ENCODE results near the gene ACRV1.
"Not testable (repeated sequence)": the region's sequence is repeated elsewhere in the genome, so short reads cannot be mapped to it uniquely, and the experiment has no call there.

Gene ACRV1

DNA sequence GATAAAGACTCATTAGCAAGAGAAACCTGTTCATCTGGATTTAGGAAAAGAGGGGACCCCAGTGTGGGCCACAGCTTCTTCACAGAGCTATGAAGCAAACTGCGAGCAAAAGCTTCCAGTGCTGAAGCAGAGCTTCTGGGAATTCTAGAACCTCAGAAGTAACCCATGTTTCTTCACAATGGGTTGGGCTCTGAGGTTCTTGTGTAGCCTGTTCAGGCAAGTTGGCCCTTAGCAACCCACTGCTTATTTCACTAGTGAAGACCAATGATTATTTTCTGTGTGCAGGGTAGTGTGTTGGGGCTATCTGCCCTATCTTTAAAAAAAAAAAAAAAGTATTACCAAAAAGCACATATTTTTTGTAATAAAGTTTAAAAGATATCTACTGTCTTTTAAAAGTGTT, at the start of gene ACRV1:
ACRV1 (minus strand) TSS at position 101 of the 400 bp plus-strand sequence; CDS start at position 34, 67 bp downstream.
- Histone ChIP-seq H3K9me3 (ENCODE audit: severe bottlenecking) (no peaks in the 10 kb centered on the region), H3K27ac (no peak within 1 kb of the TSS), H3K27me3 (ENCODE audit: insufficient read depth, low read depth, severe bottlenecking) (no peaks in the 10 kb centered on the region), H3K4me3 (ENCODE audit: low read depth, low read length) (no peak within 1 kb of the TSS), H3K36me3 (peaks cover 38% of the 10 kb centered on the region)
- DNase-seq: no peak
- TF ChIP-seq, protein P1, sequence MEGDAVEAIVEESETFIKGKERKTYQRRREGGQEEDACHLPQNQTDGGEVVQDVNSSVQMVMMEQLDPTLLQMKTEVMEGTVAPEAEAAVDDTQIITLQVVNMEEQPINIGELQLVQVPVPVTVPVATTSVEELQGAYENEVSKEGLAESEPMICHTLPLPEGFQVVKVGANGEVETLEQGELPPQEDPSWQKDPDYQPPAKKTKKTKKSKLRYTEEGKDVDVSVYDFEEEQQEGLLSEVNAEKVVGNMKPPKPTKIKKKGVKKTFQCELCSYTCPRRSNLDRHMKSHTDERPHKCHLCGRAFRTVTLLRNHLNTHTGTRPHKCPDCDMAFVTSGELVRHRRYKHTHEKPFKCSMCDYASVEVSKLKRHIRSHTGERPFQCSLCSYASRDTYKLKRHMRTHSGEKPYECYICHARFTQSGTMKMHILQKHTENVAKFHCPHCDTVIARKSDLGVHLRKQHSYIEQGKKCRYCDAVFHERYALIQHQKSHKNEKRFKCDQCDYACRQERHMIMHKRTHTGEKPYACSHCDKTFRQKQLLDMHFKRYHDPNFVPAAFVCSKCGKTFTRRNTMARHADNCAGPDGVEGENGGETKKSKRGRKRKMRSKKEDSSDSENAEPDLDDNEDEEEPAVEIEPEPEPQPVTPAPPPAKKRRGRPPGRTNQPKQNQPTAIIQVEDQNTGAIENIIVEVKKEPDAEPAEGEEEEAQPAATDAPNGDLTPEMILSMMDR (IDR thresholded peaks at IDR 0.05; ENCODE audit: low read depth, low read length): no peak

DNA sequence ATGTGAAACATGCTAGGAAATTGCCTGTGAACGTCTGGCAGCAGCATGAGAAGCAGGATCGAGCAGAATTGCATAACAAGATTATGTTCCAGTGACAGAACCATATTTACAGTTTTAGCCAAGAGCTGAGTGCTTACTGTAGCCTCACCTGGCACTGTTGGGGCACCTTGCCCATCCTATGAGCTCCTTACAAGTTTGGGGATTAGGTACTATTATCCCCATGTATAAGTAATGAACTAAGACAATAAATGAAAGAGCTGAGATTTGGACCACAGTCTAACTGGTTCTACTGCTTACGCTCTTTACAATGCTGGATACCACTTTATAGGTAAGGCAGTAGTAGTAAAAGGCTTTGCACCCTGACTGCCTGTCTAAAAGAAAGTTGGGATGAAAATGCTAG, 48.3 kb upstream of the ACRV1 start:
- H3K4me3 ChIP-seq (ENCODE audit: low read depth, low read length): no peak overlapping the region
- H3K9me3 ChIP-seq (ENCODE audit: severe bottlenecking): no peaks in the 10 kb centered on the region
- no peaks in the 10 kb centered on the region for H3K36me3 ChIP-seq
- H3K27ac ChIP-seq: no peak overlapping the region
- DNase-seq: no peak
- H3K27me3 ChIP-seq (ENCODE audit: insufficient read depth, low read depth, severe bottlenecking): peaks cover 46% of the 10 kb centered on the region
- TF ChIP-seq, protein P1 (IDR thresholded peaks at IDR 0.05; ENCODE audit: low read depth, low read length): no peak

GRCh38 chr11:125724125-125724524, 43.5 kb upstream of the ACRV1 start:
- DNase-seq: no peak
- Histone ChIP-seq H3K27ac (no peak overlapping the region), H3K27me3 (ENCODE audit: insufficient read depth, low read depth, severe bottlenecking) (peaks cover 11% of the 10 kb centered on the region), H3K36me3 (no peaks in the 10 kb centered on the region), H3K9me3 (ENCODE audit: severe bottlenecking) (no peaks in the 10 kb centered on the region), H3K4me3 (ENCODE audit: low read depth, low read length) (no peak overlapping the region)
- TF ChIP-seq, protein P1 (IDR thresholded peaks at IDR 0.05; ENCODE audit: low read depth, low read length): peak; percentile 36; the same call in 1 of the 2 replicates

DNA sequence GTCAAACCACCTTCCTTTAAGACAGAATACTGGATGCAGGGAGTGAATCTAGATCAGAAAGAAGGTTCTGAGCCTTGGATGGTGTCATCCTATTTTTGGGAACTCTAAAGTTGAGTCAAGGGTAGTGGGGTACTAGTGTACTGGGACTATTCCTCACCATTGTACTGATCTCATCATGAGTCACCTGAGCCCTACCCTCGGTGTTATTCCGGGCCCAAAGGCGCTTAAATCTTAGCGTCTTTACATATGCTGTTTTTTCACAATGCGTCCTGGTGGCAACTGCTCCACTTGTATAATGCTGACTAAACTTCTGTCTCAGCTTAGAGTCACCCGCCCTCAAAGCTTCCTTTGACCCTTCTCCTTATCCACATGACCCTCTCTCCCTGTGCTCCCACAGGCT, 40.1 kb upstream of the ACRV1 start:
- no peaks in the 10 kb centered on the region for H3K36me3 ChIP-seq
- H3K27ac ChIP-seq: no peak overlapping the region
- TF ChIP-seq, protein P1 (IDR thresholded peaks at IDR 0.05; ENCODE audit: low read depth, low read length): no peak
- H3K27me3 ChIP-seq (ENCODE audit: insufficient read depth, low read depth, severe bottlenecking): no peaks in the 10 kb centered on the region
- no peak overlapping the region for H3K4me3 ChIP-seq (ENCODE audit: low read depth, low read length)
- H3K9me3 ChIP-seq (ENCODE audit: severe bottlenecking): peaks cover 11% of the 10 kb centered on the region
- no peak for DNase-seq

GRCh38 chr11:125704686-125705085, 24.0 kb upstream of the ACRV1 start:
- not testable (repeated sequence) for H3K36me3 ChIP-seq; H3K4me3 ChIP-seq (ENCODE audit: low read depth, low read length); H3K9me3 ChIP-seq (ENCODE audit: severe bottlenecking); H3K27me3 ChIP-seq (ENCODE audit: insufficient read depth, low read depth, severe bottlenecking); DNase-seq; H3K27ac ChIP-seq

GRCh38 chr11:125701858-125702621, 21.4 kb upstream of the ACRV1 start:
- Histone ChIP-seq H3K27ac (no peak overlapping the region), H3K4me3 (ENCODE audit: low read depth, low read length) (no peak overlapping the region), H3K27me3 (ENCODE audit: insufficient read depth, low read depth, severe bottlenecking) (peaks cover 10% of the 10 kb centered on the region), H3K9me3 (ENCODE audit: severe bottlenecking) (no peaks in the 10 kb centered on the region), H3K36me3 (no peaks in the 10 kb centered on the region)
- DNase-seq: no peak
- TF ChIP-seq, protein P1 (IDR thresholded peaks at IDR 0.05; ENCODE audit: low read depth, low read length): no peak
